ENCODE results near the gene SCMH1. TPM values are rescaled to one million over a fixed set of nuclear protein-coding genes. Genes with fewer than 3 reads are reported as not detected.

Gene SCMH1
- total RNA-seq, 1 experiment from 2014 or later: 18.0 TPM

GRCh38 chr1:41024953-41025352 is 217.2 kb downstream of the SCMH1 start:
- DNase-seq (ENCODE audit: low spot score): no peak

DNA sequence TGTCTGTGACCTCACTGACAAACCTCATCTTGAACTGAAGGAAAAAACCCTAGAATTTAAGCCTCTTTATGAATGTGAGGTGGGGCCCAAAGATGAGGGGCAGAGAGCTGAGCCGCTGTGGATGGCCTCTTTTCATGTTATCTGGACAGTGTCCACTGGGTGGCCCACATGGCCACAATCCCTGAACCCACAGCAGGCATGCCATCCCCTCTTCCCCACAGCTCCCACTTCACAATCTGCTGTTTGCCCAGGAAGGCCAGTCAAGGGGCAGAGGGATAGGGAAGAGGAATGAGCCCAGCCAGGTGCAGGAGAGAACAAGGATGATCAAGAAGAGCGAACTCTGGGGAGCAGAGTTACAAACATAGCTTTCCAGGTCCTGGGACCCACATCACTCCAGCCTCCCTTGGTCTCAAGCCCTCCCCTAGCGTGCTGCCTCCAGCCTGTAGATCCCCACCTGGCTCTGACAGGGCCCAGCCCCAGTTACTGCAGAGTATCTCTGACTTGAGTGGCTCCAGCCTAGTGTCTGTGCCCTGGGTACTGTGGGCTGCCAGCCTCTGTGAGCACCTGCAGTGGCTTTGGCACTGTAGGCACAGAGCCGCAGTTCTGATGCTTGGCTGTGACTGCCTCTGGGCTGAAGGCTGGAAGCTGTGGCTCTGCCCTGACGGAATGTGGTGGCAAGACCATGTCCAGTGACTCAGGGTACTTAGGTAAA is 218.7 kb downstream of the SCMH1 start:
- DNase-seq (ENCODE audit: low spot score): no peak

DNA sequence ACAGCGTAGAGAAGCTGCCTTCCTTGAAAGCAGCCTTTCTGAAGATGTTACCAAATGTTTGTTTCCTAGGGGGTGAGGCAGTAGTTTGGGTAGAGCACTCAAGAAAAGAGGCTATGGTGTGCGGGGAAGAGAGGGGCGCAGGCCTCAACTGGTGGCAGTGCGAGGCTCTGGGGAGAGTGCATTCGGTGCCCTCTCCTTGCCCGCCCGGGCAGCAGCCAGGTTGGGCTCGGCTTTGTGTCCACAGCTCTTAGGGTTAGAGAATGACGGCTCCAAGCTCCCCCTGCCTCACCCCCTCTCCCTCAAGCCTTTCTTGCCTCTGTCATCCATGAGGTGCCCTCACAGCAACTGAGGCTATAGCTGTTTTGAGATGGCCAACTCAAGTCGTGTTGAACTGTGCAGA is 219.7 kb downstream of the SCMH1 start:
- no peak for DNase-seq (ENCODE audit: low spot score)

DNA sequence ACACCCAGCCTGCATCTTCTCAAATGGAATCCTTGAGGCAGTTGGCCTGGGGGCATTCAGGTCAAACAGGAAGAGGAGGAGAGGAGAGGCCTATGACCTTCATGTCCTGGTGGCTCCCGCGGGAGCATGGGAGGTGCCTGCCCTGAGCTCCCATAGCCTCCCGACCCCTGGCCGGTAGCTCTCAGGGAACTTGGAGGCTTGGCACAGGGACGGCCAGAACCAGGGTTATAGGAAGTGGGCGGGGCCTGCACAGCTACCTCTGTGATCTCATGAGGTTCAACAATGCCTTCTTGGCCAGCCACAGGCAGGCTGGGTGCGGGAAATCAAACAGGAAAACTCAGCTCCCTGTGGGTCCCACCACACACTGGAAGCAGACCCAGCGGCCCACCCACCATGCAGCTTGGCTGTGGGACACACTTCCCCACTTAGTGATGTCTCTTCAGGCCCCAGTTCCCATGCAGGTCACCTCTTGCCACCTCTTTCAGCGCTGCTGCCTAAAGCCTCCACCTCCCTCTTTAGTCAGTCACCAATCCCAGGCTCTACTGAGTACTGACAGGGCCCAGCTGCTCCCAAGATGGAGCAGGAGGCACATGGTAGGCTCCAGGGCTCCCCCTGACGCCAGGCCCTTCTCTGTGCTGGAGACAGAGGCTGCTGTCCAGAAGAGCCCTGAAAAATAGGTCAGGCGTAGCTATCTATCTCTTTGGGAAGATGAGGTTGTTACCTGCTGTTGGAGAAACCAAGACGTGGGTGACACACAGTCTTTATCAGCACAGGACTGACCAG is 220.4 kb downstream of the SCMH1 start, which contains the start of gene SLFNL1:
Gene SLFNL1, minus strand, starts transcription at position 200 of the 783 bp plus-strand sequence. CDS start 1,065 bp downstream, outside the sequence.
- DNase-seq (ENCODE audit: low spot score): no peak

- DNase-seq (ENCODE audit: low spot score): no peak
Observed at GRCh38 chr1:41020654-41021053, 221.5 kb downstream of the SCMH1 start.

GRCh38 chr1:41020109-41020576 is 222.0 kb downstream of the SCMH1 start:
- DNase-seq (ENCODE audit: low spot score): no peak

DNA sequence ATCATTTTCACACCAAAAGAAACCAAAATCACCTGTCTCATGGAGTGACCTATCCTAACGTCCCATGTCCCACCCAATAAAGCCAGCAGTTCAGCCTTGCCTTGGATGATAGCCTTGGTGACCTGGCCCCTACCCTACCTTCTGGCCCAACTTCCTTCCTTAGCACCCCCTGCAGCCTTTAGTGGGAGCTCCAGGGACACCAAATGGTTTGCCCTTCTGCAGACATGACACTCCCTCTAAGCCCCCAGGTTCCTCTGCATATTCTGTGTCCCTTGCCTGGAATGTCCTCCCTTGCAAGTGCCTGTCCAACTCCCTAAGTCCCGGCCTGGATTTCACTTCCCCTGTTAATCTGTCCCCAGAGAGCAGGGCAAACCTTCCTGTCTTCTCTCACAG is 222.8 kb downstream of the SCMH1 start:
- no peak for DNase-seq (ENCODE audit: low spot score)

DNA sequence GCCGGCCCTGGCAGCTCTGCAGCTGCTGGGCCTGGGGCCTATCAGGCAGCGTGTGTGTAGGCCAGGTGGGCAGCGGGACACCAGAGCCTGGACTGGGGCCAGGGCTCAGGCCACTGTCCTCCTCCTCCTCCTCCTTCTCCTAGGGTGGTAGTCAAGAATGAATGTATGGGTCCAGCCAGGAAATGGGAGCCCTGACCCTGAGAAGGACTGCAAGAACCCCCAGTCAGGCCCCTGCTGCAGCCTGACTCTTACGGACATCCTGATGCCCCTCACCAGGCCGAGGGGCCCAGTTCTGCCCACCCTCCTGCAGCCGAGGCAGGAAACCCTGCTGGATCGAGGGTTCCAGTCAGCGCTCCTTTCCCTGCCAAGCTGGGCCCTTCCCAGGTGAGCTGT is 224.1 kb downstream of the SCMH1 start:
- DNase-seq (ENCODE audit: low spot score): no peak

GRCh38 chr1:41017141-41018017 is 224.7 kb downstream of the SCMH1 start:
- DNase-seq (ENCODE audit: low spot score): no peak

GRCh38 chr1:41015897-41016470 is 226.1 kb downstream of the SCMH1 start:
- no peak for DNase-seq (ENCODE audit: low spot score)

GRCh38 chr1:41015281-41015896 is 226.7 kb downstream of the SCMH1 start:
- DNase-seq (ENCODE audit: low spot score): no peak

DNA sequence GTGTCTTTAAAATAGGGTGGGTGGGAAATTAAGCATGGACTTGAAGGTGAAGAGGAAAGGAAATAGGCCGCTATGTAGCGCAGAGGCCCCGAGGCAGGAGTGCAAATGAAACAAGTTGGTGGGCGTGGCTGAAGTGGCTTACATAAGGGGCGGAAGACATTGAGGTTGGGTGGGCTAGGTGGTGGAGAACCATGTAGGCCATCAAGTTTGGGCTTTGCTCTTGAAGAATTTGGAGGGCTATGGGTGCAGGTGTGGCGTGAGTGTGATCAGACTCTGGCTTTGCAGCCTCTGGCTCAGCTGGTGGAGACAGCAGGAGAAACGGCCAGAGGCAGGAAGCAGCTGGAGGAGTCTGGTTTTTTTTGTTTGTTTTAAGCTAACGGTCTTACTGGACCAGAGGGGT is 227.2 kb downstream of the SCMH1 start:
- DNase-seq (ENCODE audit: low spot score): no peak

DNA sequence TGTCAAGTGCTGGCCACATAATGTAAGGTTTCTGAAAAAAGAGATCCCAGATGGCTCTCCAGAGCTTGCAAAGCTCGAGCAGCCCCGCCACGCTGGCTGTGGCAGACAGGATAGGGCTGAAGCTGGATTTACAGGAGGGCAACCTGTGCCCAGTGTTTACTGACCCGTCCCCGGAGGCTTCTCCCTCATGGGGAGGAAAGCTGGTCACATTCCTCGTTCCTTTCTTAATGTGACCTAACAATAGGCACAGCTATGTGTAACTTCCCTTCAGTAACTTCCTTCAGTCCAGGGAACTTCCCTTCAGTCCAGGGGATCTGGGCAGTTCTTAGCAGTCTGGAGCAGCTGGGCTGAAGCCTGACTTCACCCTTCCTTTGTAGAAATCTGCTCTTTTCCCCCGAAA is 228.3 kb downstream of the SCMH1 start:
- no peak for DNase-seq (ENCODE audit: low spot score)

- no peak for DNase-seq (ENCODE audit: low spot score)
Observed at GRCh38 chr1:41013024-41013423, 229.1 kb downstream of the SCMH1 start.

DNA sequence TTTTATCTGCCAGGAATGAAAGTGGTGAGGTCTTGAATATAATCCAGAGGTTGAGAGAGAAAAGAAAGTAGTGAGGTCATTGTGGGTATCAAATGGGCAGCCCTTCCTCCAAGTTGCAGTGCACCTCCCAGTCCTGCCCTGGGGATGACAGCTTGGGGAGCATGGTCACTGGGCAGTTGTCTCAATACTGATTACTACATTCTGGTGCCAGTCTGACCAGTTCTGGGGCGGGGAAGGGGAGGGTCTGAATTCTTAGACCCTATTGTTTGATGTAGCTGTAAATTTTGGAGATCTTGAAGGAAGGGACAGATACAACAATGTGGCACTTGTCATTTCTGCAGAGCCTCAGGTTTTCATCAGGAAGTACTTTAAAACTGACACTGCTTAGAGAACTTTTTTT is 231.8 kb downstream of the SCMH1 start:
- DNase-seq (ENCODE audit: low spot score): no peak

DNA sequence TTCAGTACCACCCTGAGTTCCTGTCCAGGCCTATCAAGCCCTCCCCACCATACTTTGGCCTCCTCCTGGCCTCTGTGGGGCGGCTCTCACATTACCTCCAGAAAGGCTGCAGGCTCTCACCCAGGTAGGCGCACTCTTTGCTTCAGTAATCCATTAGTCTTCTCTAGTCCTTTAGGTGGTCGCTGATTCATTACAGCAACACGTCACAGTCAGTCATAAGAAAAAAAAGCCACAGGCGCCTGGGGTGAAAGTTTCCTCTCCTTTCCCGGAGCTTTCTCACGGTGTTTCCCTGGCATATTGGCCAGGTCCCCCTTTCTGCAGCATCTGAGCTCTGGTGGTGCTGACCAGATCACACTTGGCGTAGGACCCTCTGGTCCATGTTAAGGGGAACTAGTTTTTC is 232.6 kb downstream of the SCMH1 start:
- DNase-seq (ENCODE audit: low spot score): no peak

DNA sequence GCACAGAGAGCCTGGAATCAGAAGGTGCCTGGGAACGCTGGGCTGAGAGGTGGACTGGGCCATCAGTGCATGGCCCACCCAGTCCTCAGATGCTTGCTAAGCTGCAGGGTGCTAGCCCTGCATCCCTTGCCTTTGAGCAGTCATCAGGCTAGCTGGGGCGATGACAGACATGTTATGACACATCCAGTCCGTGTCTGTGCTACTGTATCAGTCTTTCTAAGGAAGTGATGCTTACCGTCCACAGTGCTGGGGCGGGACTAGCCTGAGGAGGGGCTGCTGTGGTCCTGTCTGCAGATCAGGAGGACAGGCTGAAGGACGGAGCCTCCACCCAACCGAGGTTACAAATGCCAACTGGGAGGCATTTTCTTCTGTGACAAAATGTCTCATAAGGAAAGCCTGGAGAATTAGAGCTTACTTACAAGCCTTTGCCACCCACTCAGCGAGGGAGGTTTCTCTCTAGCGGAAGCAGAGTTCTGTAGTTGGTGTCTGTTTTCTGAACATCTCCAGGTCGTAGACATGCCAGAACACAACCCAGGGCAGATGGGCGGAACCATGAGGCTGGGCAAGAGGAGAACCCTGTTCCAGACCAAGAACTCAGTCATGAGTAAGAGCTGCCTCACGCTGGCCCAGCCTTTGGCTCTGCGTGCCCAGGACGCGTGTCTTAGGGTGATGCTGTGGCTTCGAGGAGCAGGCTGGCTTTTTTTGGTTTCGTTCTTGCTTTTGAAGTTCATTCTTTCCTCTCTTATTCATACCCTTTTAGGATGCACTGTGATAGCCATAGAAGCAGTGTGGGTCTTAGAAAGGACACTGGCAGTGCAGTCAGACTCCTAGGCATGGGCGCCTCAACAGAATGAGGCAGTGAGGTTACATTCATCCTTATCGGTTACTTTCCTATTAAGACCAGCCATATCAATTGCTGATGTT is 234.9 kb downstream of the SCMH1 start:
- no peak for DNase-seq (ENCODE audit: low spot score)

DNA sequence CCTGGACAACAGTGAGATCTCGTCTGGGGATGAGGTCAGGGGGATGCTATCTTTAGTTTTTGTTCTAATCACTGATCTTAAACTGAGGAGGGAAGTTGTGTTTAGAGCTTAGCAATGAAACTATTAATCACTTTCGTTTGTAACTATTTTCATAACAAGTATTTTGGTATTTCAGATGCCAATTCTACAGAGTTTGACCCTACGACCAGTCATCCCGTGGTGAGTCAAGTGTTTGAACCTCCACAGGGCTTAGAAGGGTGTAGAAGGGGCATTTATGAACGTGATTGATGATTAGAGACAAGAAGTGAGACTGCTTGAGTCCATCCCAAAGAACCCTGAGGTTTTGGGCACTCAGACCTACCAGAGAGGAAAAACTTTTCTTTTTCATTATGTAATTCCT is 236.2 kb downstream of the SCMH1 start:
- no peak for DNase-seq (ENCODE audit: low spot score)

DNA sequence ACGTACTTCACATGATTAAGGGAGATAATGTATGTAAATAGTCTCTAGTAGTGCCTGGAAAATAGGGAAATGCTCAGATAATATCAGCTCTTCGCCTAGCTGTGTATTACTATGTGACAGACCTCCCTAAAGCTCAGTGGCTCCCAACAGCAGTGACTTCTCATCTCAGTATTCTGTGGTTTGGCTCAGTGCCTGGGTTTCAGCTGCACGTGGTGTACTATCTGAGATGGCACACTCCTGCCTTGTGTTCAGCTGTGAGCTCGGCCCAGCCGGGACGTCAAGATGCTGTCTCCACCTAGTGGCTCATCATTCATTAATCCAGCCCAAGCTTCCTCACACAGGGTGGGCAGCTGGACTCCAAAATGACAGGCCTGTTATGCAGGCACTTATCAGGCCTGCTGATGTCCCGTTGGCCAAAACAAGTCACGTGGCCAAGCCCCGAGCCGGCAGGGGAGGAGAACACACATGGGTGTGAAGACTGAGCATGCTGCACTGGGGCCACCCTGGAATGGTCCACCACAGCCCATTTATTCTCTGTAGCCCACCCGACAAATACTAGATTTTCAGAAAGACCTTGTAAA is 238.4 kb downstream of the SCMH1 start:
- peak; percentile 98 for DNase-seq (ENCODE audit: low spot score)

DNA sequence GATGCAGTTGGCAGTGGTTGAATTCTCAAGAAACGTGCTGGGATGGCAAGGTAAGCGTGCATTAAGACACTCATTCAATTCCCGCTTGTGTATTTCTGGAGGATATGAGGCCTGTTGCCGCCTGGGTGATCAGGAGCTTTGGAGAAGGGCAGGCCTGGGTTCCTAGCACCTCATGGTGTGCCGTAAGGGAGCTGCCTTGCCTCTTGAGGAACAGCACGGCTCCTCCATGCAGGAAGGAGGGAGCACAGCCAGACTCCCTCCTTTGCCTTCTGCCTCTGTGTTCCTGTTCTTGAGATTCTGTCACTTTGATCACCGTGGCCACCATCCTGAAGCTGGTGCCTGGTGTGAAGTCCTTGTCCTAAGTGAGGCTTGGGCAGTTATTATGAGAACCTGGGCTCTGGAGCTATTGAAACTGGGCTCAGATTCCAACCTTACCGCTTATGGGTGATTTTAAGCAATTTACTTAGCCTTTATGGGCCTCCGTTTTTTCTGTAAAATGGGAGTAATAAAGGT is 238.9 kb downstream of the SCMH1 start:
- DNase-seq (ENCODE audit: low spot score): no peak
